CMK (cell line): ENCODE data around the gene ADPRH.
"Not testable (repeated sequence)": the region's sequence is repeated elsewhere in the genome, so short reads cannot be mapped to it uniquely, and the experiment has no call there.

ENCODE experiments used
- DNase-seq: peaks from one replicate; pipeline ENCODE4 v3.0.0-alpha.2; 2010; ENCODE audit warnings: low read depth

ADPRH gene

GRCh38 chr3:119560160-119560559 is 19.1 kb upstream of the ADPRH start:
- no peak for DNase-seq

DNA sequence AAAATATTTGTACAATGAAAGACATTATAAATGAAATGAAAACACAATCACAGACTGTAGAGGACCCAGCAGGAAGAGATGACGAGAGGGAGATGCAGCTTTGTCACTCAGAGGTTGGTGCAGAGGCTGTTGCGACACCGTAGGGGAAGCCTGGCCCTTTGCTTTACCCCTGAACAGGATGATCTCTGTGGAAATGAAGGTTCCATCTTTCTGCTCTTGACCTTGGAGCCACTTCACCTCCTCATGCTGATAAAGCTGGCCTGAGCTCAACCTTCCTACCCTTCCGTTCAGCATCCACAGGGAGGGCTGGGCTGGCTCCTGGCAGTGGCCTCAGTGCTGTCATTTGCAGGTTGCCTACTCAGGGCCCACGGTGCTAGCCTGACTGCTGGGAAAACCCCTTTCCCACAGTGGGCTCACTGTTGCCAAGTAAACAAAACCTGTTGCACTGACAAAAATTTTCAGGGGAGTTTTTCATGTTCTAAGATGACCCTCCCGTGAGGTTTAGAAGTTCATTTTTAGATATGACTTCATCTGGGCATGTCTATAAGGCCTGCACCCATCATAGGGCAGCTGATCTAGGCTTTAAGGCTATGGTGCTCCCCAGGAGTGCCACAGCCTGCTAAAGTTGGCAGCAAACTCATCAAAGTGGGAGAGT is 16.9 kb upstream of the ADPRH start:
- no peak for DNase-seq

- DNase-seq = not testable (repeated sequence)
Measured at GRCh38 chr3:119563334-119563733, 16.0 kb upstream of the ADPRH start.

DNA sequence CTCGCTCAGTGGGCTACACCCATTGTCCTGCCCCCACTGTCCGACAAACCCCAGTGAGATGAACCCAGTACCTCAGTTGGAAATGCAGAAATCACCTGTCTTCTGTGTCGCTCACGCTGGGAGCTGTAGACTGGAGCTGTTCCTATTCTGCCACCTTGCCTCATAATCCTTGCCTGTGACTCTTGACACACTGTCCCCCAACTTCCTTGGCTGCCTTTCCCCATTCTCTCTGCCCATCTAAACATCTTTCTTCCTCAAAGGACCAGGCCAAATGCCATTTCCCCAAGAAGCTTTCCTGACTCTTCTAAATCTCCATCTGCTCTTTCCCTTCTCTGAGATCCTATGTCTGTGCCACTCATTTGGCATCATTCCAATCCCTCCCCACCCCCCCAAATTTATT is 10.1 kb upstream of the ADPRH start:
- no peak for DNase-seq

- DNase-seq = no peak
Measured at GRCh38 chr3:119570229-119570628, 9.1 kb upstream of the ADPRH start.

GRCh38 chr3:119571230-119571629 is 8.1 kb upstream of the ADPRH start:
- DNase-seq = no peak

- no peak for DNase-seq
Measured at GRCh38 chr3:119571688-119572087, 7.6 kb upstream of the ADPRH start.

DNA sequence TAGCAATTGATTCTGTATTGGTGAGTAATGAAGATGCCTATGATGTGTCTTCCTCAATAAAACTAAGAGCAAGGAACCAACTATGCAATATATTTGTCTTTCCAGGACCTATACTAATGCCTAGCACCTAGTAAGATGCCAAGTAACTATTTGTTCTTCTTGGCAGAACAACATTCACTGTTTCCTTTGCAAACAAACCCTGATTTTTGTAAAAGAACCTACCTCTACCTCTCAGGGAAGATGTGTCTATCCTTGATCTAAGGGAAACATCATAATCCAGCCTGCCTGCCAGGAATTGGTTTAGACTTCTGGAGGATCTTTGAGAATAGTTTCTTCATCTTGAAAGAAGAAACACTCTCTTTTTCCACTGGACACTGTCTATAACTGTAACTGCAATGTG is 3.8 kb upstream of the ADPRH start:
- DNase-seq = no peak

- no peak for DNase-seq
Measured at GRCh38 chr3:119580067-119580760, 922 bp downstream of the ADPRH start.

- DNase-seq = no peak
Measured at GRCh38 chr3:119582178-119582577, 2.9 kb downstream of the ADPRH start.

DNA sequence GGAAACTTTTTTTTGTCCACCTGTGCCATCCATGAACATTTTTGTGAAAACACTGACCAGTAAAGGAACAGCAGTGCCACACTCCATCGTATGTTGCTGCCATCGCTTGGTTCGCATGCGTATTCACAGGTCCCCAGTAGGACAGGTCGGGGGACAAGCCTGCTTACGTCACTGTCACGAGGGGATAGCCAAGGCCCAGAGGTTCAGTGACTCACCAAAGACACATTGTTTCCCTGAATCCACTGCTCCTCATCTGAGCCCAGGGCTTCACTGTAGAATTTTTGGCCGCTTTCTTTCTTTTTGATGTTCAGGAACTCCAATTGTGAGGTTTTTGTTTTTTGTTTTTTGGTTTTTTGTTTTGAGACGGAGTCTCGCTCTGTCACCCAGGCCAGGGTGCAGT is 5.9 kb downstream of the ADPRH start:
- DNase-seq = no peak

DNA sequence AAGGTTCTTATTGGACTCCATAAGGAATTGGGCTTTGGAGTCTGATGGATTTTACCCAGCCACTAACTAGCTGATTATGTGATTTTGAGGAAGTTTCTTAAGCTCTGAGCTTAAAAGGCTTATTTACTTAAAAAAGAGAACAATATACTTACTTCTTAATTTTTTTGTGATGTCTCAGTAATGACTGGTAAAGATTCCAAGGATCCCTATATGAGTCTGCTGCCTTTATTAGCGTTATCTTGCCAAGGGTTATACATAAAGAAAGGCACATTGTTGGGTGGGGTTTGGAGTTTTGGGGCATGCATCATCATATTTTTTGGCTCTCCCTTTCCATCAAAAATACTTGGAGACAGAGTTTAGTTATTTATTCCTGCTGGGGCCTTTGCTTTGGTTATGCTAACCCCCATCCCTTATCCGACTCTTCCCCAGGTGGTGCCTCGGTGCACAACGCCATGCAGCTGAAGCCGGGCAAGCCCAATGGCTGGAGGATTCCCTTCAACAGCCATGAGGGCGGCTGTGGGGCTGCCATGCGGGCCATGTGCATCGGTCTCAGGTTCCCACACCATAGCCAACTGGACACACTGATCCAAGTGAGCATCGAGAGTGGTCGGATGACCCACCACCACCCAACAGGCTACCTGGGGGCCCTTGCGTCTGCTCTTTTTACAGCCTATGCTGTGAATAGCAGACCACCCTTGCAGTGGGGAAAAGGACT is 6.7 kb downstream of the ADPRH start:
- no peak for DNase-seq

- DNase-seq = no peak
Measured at GRCh38 chr3:119586733-119587172, 7.5 kb downstream of the ADPRH start.

DNA sequence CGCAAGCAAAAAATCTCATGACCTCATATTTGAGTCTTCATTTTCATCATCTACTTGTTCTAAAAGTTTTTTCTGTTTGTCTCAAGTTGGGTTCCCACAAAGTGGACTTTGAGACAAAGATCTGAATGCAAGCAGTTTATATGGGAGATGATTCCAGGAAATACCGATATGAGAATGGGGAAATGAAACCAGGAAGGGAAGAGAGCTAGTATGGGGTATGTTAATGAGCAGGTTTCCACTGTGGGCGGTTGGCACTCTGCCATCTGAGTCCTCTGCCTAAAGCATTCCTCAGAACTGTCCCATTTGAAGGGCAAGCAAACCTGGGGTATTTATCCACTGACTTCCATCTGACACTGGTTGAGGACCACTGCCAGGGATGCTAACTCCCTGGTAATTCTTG is 8.8 kb downstream of the ADPRH start:
- no peak for DNase-seq

GRCh38 chr3:119589102-119589773 is 9.9 kb downstream of the ADPRH start:
- DNase-seq = no peak

DNA sequence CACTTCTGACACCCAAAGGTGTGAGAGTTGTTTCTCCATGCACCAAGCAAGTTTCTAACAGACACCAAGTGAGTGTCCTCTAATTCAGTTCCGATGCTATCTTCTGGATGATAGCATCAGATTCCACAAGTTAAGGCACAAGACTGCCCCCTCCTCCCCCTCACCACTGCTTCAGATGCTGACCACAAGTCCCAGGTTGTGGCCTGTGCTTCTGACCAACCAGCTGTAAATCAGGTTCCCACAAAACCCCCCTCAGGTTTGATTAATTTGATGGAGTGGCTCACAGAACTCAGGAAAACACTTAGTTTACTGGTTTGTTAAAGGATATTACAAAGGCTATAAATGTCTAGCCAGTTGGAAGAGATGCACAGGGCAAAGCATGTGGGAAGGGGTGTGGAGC is 11.4 kb downstream of the ADPRH start:
- no peak for DNase-seq

GRCh38 chr3:119592861-119593260 is 13.6 kb downstream of the ADPRH start:
- no peak for DNase-seq

DNA sequence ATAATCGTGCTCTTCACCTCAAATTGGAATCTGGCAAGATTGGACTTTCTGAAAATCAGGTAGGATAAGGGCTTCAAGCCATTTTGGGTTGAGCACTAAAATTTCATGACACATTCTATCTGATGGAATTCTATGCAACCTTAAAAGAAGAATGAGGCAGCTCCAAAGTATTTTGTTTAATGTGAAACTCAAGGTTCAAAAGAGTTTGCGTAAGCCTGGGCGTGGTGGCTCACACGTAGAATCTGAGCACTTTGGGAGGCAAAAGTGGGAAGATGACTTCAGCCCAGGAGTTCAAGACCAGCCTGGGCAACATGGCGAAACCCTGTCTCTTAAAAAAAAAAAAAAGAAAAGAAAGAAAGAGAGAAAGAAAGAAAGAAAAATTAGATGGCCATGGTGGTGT is 14.8 kb downstream of the ADPRH start:
- DNase-seq = no peak

- not testable (repeated sequence) for DNase-seq
Measured at GRCh38 chr3:119594929-119595328, 15.6 kb downstream of the ADPRH start.

GRCh38 chr3:119595639-119596334 is 16.5 kb downstream of the ADPRH start:
- no peak for DNase-seq

DNA sequence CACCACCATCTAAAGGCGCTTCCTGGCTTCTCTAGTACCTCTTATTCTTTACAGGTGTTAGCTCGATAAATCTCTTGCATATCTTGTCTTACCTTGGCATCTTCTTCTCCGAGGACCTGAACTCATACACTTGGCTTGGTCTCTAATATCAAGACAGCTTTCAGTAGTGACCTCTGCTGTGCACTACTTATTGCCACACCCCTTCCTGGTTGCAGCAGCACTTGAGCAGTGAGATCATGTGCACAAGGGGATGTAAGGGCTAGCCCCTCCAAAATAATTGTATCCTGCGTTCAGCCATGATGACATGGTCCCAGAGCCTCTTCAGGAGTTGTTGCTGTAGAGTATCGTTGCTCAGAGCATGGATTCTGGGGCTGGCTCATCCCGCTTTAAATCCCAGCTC is 17.1 kb downstream of the ADPRH start:
- DNase-seq = no peak
